ENCODE results near the gene PSMC4. TPM values are rescaled to one million over a fixed set of nuclear protein-coding genes. Genes with fewer than 3 reads are reported as not detected.
A peak's percentile ranks its signal among the peaks of the same experiment; 100 is the strongest.

Gene PSMC4
- total RNA-seq, 1 donor from 2014 or later: 60.5 TPM

- Histone ChIP-seq H3K36me3 (no peaks in the 10 kb centered on the region), H3K27ac (no peak overlapping the region), H3K27me3 (no peaks in the 10 kb centered on the region), H3K4me3 (no peak overlapping the region), H3K4me1 (no peaks in the 10 kb centered on the region), H3K9me3 (peaks cover 25% of the 10 kb centered on the region)
- intact Hi-C loops (cut with DNase I): no loop called here
- TF ChIP-seq, protein P1, sequence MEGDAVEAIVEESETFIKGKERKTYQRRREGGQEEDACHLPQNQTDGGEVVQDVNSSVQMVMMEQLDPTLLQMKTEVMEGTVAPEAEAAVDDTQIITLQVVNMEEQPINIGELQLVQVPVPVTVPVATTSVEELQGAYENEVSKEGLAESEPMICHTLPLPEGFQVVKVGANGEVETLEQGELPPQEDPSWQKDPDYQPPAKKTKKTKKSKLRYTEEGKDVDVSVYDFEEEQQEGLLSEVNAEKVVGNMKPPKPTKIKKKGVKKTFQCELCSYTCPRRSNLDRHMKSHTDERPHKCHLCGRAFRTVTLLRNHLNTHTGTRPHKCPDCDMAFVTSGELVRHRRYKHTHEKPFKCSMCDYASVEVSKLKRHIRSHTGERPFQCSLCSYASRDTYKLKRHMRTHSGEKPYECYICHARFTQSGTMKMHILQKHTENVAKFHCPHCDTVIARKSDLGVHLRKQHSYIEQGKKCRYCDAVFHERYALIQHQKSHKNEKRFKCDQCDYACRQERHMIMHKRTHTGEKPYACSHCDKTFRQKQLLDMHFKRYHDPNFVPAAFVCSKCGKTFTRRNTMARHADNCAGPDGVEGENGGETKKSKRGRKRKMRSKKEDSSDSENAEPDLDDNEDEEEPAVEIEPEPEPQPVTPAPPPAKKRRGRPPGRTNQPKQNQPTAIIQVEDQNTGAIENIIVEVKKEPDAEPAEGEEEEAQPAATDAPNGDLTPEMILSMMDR (IDR thresholded peaks at IDR 0.05): no peak
- no peak for ATAC-seq
- DNase-seq: no peak
Measured at GRCh38 chr19:39987596-39987995, 16.6 kb downstream of the PSMC4 start.

GRCh38 chr19:39993605-39994004, 22.6 kb downstream of the PSMC4 start:
- H3K9me3 ChIP-seq: no peaks in the 10 kb centered on the region
- ATAC-seq (no peak), DNase-seq (no peak)
- intact Hi-C loops (cut with DNase I): no loop called here
- H3K27ac ChIP-seq: no peak overlapping the region
- no peaks in the 10 kb centered on the region for H3K27me3 ChIP-seq
- TF ChIP-seq, protein P1 (IDR thresholded peaks at IDR 0.05): no peak
- no peak overlapping the region for H3K4me3 ChIP-seq
- peaks cover 10% of the 10 kb centered on the region for H3K4me1 ChIP-seq
- no peaks in the 10 kb centered on the region for H3K36me3 ChIP-seq

DNA sequence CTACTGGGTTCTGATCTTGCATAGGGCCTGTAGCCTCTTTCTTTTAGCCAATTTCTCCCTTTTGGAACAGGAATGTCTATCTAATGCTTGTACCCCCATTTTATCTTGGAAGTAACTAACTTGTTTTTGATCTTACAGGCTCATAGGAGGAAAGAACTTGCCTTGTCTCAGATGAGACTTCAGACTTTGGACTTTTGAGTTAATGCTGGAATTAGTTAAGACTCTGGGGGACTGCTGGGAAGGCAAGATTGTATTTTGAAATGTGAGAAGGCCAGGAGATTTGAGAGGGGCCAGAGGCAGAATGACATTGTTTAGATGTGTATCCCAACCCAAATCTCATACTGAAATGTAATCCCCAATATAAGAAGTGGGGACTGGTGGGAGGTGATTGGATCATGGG, 23.4 kb downstream of the PSMC4 start:
- ATAC-seq: no peak
- TF ChIP-seq, protein P1 (IDR thresholded peaks at IDR 0.05): no peak
- peaks cover 10% of the 10 kb centered on the region for H3K4me1 ChIP-seq
- DNase-seq: no peak
- intact Hi-C loops (cut with DNase I): no loop called here
- H3K27ac ChIP-seq: no peak overlapping the region
- H3K9me3 ChIP-seq: no peaks in the 10 kb centered on the region
- no peaks in the 10 kb centered on the region for H3K27me3 ChIP-seq
- H3K4me3 ChIP-seq: no peak overlapping the region
- no peaks in the 10 kb centered on the region for H3K36me3 ChIP-seq

- ATAC-seq: no peak
- Histone ChIP-seq H3K27me3 (no peaks in the 10 kb centered on the region), H3K27ac (no peak overlapping the region), H3K36me3 (no peaks in the 10 kb centered on the region), H3K4me3 (peak overlapping the region; percentile 76), H3K4me1 (peaks cover 10% of the 10 kb centered on the region), H3K9me3 (no peaks in the 10 kb centered on the region)
- DNase-seq: no peak
- TF ChIP-seq, protein P1 (IDR thresholded peaks at IDR 0.05): no peak
- intact Hi-C loops (cut with DNase I): no loop called here
Measured at GRCh38 chr19:39995794-39996193, 24.8 kb downstream of the PSMC4 start.

GRCh38 chr19:39996218-39996810, 25.3 kb downstream of the PSMC4 start:
- Histone ChIP-seq H3K27ac (peak overlapping the region; percentile 90), H3K4me1 (peaks cover 10% of the 10 kb centered on the region), H3K27me3 (no peaks in the 10 kb centered on the region), H3K9me3 (no peaks in the 10 kb centered on the region), H3K4me3 (peak overlapping the region; percentile 76), H3K36me3 (no peaks in the 10 kb centered on the region)
- ATAC-seq (peak; percentile 34), DNase-seq (no peak)
- TF ChIP-seq, protein P1 (IDR thresholded peaks at IDR 0.05): no peak
- intact Hi-C loops (cut with DNase I): no loop called here
